Stimulated activated CD4-positive, alpha-beta T cell treated with anti-CD3 and anti-CD28 coated beads, Interleukin-1b, Interleukin-23, amount 100 ng/mL, for 4 hours (primary cell): ENCODE data around the gene CARMIL3.

Experiments used
- DNase-seq, 2 donors: peaks; one replicate each; pipeline ENCODE4 v3.0.0-alpha.2; 2020; ENCODE audit warnings: low read depth in 2 of 2

CARMIL3 gene

GRCh38 chr14:24060984-24061913, 9.4 kb downstream of the CARMIL3 start:
- no peak for DNase-seq

- no peak for DNase-seq
Observed at GRCh38 chr14:24062216-24062980, 10.6 kb downstream of the CARMIL3 start.

- no peak for DNase-seq
Observed at GRCh38 chr14:24063263-24063836, 11.5 kb downstream of the CARMIL3 start.

DNA sequence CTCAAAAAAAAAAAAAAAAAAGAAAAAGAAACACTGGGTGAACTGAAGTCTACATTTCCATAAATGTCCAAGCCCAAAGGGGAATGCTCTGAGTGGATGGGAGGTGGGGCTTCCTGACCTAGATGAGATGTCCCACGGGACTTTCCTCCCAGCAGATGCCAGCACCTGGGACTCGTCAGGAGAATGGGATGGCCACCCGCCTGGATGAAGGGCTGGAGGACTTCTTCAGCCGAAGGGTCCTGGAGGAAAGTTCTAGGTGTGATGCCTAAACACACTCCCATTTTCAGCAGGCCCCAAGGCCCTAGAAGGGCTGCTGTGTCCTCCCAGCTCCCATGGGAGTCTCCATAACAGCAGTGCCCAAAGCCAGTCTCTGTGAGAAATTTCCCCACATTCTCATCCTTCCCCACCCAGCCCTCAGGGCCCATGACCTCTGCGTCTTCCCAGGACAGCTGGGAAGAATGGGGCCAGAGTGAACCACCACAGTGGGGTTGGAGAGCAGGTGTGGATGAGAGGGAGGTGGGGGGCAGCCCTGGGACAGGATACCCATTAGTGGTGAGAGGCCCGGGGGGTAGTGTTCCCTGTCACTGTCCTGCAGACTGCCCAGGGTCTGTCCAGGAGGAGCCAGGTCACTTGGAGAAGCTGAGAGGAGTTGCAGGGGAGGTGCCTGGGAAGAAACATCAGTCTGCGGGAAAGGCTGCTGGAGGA, 12.4 kb downstream of the CARMIL3 start:
- DNase-seq = no peak

GRCh38 chr14:24064856-24065255, 13.0 kb downstream of the CARMIL3 start:
- DNase-seq = no peak

- DNase-seq = no peak
Observed at GRCh38 chr14:24065408-24065807, 13.6 kb downstream of the CARMIL3 start.

DNA sequence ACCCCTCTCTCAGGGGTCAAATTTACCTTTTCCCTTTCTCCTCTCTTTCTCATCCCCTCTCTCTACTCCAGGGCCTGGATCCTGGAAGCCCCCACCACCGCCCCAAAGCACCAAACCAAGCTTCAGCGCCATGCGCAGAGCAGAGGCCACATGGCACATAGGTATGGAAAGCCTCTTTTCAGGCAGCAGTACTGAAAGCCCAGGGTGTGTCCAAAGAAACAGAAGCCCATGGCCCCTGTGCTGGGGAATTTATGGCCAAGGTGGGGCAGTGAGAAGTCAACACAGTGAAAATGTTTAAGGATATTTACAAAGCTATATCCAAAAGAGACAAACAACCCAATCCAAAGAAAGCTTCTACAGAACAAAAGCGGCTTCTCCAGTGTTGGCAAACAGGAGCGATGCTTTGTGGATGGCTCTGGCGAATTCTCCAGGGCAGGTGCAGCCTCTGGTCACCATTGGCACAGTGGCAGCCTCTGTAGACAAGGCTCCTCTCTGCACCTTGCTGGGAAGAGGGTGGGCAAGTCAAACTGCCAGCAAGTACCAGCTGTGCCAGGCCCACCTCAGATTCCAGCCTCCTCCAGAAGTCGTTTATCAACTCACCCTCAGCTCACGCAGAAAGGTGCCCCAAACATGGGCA, 14.8 kb downstream of the CARMIL3 start:
- DNase-seq = no peak

DNA sequence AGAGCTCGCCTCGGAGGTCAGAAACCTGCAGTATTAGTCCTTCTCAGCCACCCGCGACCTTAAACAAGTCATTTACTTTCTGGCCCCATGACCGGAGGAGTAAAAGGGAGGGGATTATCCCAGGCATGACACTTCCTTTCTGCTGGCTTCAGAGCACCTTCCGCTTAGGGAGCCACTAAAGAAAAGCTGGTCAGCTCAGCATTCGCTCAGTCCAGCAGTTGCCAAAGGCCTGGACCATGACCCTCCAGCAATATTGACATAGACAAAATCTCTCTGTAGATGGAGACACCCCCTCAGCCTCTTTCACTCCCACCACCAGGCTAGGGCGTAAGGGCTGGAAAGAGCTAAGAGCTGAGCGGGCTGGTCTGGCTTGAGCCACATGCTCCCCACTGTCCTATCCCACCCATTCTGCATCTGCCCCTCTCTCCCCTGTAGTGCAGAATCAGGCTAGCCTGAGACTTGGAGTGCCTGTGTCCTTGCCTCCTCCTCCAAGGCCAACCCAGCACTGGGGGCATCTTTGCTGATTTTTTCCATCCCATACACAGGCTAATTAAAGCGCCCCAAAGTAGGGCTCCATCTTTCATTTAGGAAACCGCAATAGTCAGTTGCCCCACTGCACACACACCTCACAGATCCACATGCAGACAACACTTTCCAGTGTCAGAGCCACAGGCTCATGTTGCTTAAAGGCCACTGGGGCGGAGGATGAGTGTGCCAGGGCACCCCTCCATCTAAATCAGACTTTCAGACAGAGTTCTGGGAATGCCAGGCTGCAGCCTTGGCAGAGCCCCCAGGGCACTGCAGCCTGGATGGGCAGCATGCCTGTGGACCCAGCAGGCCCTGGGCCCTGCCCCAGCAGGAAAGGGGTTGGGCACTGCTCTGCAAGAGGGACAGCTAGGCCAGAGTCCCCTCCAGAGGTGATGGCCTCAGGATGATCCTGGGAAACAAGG, 15.6 kb downstream of the CARMIL3 start:
- no peak for DNase-seq

DNA sequence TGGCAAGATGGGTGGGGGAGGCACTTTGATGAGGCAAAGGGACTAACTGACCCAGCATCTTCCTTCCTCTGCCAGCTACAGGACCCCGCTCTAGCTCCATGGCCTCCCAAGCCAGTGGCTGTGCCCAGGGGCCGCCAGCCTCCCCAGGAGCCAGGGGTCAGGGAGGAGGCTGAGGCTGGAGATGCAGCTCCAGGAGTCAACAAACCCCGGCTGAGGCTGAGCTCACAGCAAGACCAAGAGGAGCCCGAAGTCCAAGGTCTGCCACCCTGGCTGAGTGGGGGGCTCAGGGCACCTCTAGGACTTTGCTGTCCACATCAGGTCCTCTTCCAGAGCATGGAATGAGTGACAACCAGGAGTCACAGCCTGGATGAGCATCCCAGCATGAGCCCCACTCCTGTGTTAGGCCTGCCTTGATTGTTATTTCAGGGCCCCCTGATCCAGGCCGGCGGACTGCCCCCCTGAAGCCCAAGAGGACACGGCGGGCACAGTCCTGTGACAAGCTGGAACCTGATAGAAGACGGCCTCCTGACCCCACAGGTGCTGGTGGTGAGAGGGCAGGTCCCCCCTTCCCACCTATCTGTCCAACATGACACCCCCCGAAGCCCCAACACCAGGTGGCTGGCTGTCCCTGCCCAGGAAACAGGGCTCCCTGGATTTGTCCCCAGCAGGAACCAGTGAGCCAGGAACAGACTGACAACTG, 17.1 kb downstream of the CARMIL3 start:
- no peak for DNase-seq

- DNase-seq = no peak
Observed at GRCh38 chr14:24069411-24069735, 17.6 kb downstream of the CARMIL3 start.

DNA sequence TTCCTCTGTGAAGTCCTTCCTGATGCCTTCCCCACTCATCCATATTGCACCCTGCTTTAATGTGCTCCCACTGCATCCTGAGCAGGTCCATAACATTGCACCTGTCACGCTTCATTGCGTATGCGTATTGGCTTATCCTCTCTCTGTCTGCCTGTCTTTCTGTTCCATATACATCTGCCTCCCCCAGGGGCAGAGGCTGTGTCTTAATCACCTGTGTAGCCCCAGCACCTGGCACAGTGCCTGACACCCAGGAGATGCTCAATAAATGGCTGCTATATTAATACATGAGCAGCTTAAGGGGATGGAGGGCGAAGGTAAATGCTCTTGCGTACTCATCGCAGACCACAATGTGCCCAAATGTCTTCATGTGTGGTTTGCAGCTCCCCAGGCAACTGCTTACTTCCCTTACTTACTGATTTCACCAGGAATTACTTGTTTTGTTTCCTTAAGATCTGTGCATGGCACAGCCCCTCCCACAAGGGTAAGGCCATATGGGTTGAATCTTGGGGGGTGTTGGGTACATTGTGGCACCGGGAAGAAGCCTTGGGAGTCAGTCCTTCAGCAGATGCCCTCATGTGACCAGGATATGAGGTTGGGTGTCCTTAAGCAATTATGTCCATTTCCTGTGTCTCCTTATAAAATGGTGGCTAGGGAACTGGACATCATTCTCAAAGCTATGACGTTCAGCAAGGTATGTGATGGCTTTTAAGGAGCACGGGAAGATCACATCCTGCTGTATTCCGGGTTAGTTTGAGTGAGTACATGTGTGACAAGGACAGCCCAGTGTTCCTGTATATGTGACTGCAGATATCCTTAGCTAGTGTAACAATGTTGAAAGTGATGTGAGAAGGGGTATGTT, 18.7 kb downstream of the CARMIL3 start:
- DNase-seq = no peak

GRCh38 chr14:24071144-24071697, 19.4 kb downstream of the CARMIL3 start, which contains the start of gene CPNE6:
TSS of gene CPNE6 (plus strand) at chr14:24071562. CDS start at chr14:24072937, 1,375 bp downstream.
- DNase-seq = peak in 1 of 2 donors; percentile 18

GRCh38 chr14:24071836-24072430, 20.1 kb downstream of the CARMIL3 start:
- DNase-seq = no peak

GRCh38 chr14:24072436-24072835, 20.6 kb downstream of the CARMIL3 start:
- DNase-seq = no peak

DNA sequence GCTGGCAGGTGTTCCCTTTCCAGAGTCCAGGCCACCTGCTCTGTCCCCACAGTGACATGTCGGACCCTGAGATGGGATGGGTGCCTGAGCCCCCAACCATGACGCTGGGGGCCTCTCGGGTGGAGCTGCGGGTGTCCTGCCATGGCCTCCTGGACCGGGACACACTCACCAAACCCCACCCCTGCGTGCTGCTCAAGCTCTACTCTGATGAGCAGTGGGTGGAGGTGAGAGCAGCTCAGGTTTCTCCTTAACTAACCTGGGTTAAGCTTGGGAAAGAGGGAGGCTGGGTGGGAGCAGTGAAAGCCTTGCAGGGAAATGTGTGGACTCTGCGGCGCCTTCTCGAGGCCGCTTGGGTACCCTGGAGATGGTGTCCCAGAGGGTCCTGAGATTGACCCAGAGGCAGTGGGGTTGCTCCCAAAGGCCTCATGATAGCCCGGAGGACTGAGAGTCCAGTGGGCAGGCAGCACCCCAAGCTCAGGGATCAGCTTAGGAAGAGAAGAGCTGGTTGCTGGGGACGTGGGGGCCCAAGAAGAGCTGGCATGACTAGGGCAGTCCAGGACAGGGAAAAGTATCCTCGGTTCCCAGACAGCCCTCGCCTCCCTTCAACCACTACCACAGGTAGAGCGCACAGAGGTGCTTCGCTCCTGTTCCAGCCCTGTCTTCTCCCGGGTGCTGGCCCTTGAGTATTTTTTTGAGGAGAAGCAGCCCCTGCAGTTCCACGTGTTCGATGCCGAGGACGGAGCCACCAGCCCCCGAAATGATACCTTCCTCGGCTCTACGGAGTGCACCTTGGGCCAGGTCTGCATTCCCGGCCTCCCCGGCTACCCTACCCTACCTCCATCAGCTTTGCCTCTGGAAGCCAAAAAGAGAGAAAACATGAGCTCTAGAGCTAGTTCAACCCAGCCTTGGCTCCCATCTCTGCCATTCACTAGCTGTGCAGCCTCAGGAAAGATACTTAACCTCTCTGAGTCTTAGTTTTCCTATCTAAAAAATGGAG, 21.4 kb downstream of the CARMIL3 start:
- no peak for DNase-seq

DNA sequence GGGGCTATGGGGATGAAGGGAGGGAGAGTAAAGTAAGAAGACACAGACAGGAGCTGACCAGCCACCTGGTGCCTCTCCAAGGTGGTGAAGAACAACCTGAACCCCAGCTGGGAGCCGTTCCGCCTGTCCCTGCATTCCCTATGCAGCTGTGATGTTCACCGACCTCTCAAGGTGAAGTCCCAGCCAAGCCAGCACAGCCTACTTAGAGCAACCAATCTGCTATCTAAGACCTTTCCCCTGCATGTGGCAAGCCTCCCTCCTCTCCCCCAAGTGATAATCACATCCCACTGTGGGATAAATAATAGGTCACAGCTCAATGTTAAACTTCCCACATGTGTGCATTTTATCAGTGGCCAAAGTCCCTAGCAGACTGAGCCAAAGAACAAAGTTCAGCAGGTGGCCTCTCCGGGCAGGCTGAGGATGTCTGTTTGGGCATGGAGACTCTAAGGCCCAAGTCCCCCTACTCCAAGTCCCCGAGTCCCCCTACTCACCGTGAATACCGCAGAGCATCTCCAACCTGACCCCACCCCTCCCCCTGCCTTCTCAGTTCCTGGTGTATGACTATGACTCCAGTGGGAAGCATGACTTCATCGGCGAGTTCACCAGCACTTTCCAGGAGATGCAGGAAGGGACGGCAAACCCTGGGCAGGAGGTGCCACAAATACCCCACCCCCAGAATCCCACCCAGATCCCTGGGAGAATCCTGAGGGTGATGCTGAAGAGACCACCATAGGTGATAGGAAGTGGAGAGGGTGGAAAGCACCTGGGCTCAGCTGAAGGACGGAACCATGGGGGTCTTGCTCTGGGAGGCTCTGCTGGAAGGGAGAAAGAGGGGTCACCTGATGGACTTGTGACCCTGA, 23.0 kb downstream of the CARMIL3 start:
- no peak for DNase-seq
